Measurements from ENCODE around the gene TMEM235.

DNA sequence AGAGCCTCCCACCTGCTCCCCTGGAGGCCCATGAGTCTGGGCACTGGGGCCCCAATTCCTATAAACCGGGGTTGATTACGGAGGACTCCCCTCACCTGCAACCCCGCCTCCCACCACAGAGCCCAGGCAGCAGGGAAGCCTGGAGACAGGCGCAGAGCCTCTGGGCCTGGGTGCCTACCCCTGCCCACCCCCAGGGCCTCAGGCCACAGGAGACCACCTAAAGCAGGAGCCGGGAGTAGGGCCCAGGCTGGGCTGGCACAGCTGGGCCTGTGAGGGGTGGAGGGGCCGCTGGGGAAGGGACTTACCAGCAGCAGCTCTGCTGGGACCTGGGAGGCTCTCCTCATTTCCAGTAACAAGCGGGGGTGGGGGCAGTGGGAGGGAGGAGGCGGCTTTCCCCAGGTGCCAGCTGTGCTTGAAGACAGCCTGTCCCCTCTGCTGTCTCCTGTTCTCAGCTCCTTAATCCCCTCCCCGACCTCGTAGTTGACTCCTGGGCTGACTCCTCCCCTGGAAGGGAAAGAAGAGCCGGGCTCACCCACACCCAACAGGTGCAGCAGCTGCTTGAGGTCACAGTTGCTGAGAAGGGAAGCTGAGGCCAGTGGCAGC is 46.8 kb downstream of the TMEM235 start:
- TF ChIP-seq, protein P1, sequence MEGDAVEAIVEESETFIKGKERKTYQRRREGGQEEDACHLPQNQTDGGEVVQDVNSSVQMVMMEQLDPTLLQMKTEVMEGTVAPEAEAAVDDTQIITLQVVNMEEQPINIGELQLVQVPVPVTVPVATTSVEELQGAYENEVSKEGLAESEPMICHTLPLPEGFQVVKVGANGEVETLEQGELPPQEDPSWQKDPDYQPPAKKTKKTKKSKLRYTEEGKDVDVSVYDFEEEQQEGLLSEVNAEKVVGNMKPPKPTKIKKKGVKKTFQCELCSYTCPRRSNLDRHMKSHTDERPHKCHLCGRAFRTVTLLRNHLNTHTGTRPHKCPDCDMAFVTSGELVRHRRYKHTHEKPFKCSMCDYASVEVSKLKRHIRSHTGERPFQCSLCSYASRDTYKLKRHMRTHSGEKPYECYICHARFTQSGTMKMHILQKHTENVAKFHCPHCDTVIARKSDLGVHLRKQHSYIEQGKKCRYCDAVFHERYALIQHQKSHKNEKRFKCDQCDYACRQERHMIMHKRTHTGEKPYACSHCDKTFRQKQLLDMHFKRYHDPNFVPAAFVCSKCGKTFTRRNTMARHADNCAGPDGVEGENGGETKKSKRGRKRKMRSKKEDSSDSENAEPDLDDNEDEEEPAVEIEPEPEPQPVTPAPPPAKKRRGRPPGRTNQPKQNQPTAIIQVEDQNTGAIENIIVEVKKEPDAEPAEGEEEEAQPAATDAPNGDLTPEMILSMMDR (IDR thresholded peaks at IDR 0.05; ENCODE audit: borderline replicate concordance, extremely low read depth, low read length, poor library complexity, severe bottlenecking): no peak
- TF ChIP-seq EZH2 (IDR thresholded peaks at IDR 0.05; ENCODE audit: borderline replicate concordance, low read depth, low read length, severe bottlenecking): no peak
